HCT116 (cell line): ENCODE data around the gene ERP29.

ENCODE experiments used
- EGR1 ChIP-seq: IDR thresholded peaks from 2 replicates; pipeline ENCODE4 v1.6.1; 2012; ENCODE audit warnings: low read depth
- ELF1 ChIP-seq: IDR thresholded peaks from 2 replicates; pipeline ENCODE4 v1.6.1; 2012; ENCODE audit warnings: low read depth, borderline replicate concordance
- EZH2 ChIP-seq: fragments of 200-600 bp; sonication (generic); IDR thresholded peaks from 2 replicates; pipeline ENCODE4 v1.6.1; 2017; ENCODE audit warnings: antibody characterized with exemption, mixed run types
- EZH2phosphoT487 ChIP-seq: fragments of 200-600 bp; IDR thresholded peaks from 2 replicates; pipeline ENCODE4 v1.6.1; 2018; ENCODE audit warnings: antibody characterized with exemption, borderline replicate concordance
- FOSL1 ChIP-seq: IDR thresholded peaks from 2 replicates; pipeline ENCODE4 v1.6.1; 2012; ENCODE audit warnings: low read depth
- JUND ChIP-seq: IDR thresholded peaks from 2 replicates; pipeline ENCODE4 v1.6.1; 2012
- POLR2A ChIP-seq: IDR thresholded peaks from 2 replicates; pipeline ENCODE4 v1.7.0; 2011; ENCODE audit warnings: borderline replicate concordance; ENCODE audit not compliant: insufficient read depth, insufficient read length; ENCODE audit errors: extremely low read depth
- POLR2AphosphoS5 ChIP-seq: IDR thresholded peaks from 2 replicates; pipeline ENCODE4 v1.6.1; 2011; ENCODE audit warnings: mild to moderate bottlenecking, low read depth, low read length, moderate library complexity
- SIN3A ChIP-seq: IDR thresholded peaks from 2 replicates; pipeline ENCODE4 v1.6.1; 2012; ENCODE audit warnings: low read depth
- ZNF274 ChIP-seq: fragments of 200-500 bp; sonication (Bioruptor generic); IDR thresholded peaks from 2 replicates; pipeline ENCODE4 v1.6.1; 2014; ENCODE audit warnings: mild to moderate bottlenecking, low read depth, low read length, inconsistent platforms
- TF ChIP-seq, protein P1 (sequence below), 3 experiments: fragments of 200-600 bp in 1 of 3; sonication (generic) in 1 of 3; IDR thresholded peaks in 2 of 3; conservative IDR thresholded peaks in 1 of 3; 2 replicates each; pipeline ENCODE4 v1.5.1; 2012 to 2017; ENCODE audit warnings: low read depth in 2 of 3, low read length in 2 of 3, antibody characterized with exemption in 1 of 3, borderline replicate concordance in 1 of 3, control low read depth in 1 of 3, mild to moderate bottlenecking in 1 of 3, mixed read lengths in 1 of 3, mixed run types in 1 of 3, moderate library complexity in 1 of 3; ENCODE audit not compliant: insufficient read depth in 1 of 3
- TF ChIP-seq, protein P2 (sequence below): IDR thresholded peaks from 2 replicates; pipeline ENCODE4 v1.6.1; 2012; ENCODE audit warnings: low read depth

DNA sequence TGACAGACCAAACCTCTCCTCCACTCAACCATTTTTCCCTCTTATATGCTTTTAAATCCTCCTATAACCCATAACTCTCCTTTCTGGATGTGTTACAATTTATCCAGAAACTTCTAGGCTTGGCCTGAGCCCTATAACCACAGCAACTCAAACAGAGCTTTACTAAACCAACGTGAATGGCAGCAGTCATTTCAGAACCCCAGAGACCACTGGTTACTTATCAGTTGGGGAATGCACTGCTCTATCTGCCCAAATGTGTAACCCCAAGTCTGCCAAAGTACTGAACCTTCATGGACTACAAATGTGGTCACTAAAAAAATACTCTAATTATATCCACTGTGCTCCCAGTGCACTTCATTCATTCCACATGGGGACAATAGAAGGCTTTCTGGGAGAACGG is 53.3 kb downstream of the ERP29 start:
- TF ChIP-seq JUND (no peak), POLR2A (no peak), EZH2 (no peak), FOSL1 (no peak), EZH2phosphoT487 (no peak), EGR1 (no peak), ELF1 (no peak), POLR2AphosphoS5 (no peak), ZNF274 (no peak), SIN3A (no peak)
- TF ChIP-seq, protein P1, sequence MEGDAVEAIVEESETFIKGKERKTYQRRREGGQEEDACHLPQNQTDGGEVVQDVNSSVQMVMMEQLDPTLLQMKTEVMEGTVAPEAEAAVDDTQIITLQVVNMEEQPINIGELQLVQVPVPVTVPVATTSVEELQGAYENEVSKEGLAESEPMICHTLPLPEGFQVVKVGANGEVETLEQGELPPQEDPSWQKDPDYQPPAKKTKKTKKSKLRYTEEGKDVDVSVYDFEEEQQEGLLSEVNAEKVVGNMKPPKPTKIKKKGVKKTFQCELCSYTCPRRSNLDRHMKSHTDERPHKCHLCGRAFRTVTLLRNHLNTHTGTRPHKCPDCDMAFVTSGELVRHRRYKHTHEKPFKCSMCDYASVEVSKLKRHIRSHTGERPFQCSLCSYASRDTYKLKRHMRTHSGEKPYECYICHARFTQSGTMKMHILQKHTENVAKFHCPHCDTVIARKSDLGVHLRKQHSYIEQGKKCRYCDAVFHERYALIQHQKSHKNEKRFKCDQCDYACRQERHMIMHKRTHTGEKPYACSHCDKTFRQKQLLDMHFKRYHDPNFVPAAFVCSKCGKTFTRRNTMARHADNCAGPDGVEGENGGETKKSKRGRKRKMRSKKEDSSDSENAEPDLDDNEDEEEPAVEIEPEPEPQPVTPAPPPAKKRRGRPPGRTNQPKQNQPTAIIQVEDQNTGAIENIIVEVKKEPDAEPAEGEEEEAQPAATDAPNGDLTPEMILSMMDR (IDR thresholded peaks at IDR 0.05 in 2 of 3, conservative IDR thresholded peaks at IDR 0.05 in 1 of 3; ENCODE audit: borderline replicate concordance in 1 of 3, insufficient read depth in 1 of 3, low read depth in 2 of 3, low read length in 2 of 3): no peak
- TF ChIP-seq, protein P2, sequence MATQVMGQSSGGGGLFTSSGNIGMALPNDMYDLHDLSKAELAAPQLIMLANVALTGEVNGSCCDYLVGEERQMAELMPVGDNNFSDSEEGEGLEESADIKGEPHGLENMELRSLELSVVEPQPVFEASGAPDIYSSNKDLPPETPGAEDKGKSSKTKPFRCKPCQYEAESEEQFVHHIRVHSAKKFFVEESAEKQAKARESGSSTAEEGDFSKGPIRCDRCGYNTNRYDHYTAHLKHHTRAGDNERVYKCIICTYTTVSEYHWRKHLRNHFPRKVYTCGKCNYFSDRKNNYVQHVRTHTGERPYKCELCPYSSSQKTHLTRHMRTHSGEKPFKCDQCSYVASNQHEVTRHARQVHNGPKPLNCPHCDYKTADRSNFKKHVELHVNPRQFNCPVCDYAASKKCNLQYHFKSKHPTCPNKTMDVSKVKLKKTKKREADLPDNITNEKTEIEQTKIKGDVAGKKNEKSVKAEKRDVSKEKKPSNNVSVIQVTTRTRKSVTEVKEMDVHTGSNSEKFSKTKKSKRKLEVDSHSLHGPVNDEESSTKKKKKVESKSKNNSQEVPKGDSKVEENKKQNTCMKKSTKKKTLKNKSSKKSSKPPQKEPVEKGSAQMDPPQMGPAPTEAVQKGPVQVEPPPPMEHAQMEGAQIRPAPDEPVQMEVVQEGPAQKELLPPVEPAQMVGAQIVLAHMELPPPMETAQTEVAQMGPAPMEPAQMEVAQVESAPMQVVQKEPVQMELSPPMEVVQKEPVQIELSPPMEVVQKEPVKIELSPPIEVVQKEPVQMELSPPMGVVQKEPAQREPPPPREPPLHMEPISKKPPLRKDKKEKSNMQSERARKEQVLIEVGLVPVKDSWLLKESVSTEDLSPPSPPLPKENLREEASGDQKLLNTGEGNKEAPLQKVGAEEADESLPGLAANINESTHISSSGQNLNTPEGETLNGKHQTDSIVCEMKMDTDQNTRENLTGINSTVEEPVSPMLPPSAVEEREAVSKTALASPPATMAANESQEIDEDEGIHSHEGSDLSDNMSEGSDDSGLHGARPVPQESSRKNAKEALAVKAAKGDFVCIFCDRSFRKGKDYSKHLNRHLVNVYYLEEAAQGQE: no peak
